Uterus (tissue), 4 donors: Measurements from ENCODE around the gene HTT. TPM values are rescaled to one million over a fixed set of nuclear protein-coding genes. Genes with fewer than 3 reads are reported as not detected.

Experiments used
- DNase-seq, 2 donors: peaks; one replicate each; pipeline ENCODE4 v3.0.0-alpha.2; 2019 to 2020
- H3K27ac ChIP-seq, 2 donors: fragments of 200-600 bp; sonication (generic); 1 replicate in 1 of 2; 2 replicates in 1 of 2; pipeline ENCODE4 v1.5.1; 2016 to 2018
- H3K27me3 ChIP-seq, 2 donors: fragments of 200-600 bp; sonication (generic); one replicate each; pipeline ENCODE4 v1.5.1; 2018 to 2019; ENCODE audit warnings: control low read depth in 1 of 2
- H3K36me3 ChIP-seq, 2 donors: fragments of 200-600 bp; sonication (generic); one replicate each; pipeline ENCODE4 v1.5.1; 2019; ENCODE audit warnings: control low read depth in 1 of 2
- H3K4me1 ChIP-seq, 2 donors: fragments of 200-600 bp; sonication (generic); one replicate each; pipeline ENCODE4 v1.5.1; 2018 to 2019; ENCODE audit warnings: control low read depth in 1 of 2
- H3K4me3 ChIP-seq, 2 donors: fragments of 200-600 bp; sonication (generic); 1 replicate in 1 of 2; 2 replicates in 1 of 2; pipeline ENCODE4 v1.5.1; 2018 to 2019; ENCODE audit warnings: mild to moderate bottlenecking in 1 of 2
- H3K9me3 ChIP-seq, 2 donors: fragments of 200-600 bp; sonication (generic); one replicate each; pipeline ENCODE4 v1.5.1; 2019; ENCODE audit warnings: control low read depth in 1 of 2
- POLR2A ChIP-seq, 2 donors: fragments of 450-650 bp; IDR thresholded peaks; one replicate each; pipeline ENCODE4 v1.6.1; 2016; ENCODE audit warnings: antibody characterized with exemption in 2 of 2, mild to moderate bottlenecking in 1 of 2, moderate library complexity in 1 of 2
- intact Hi-C: fragments of 100-400 bp; cut with DNase I; formaldehyde crosslinking; loops from one replicate; pipeline ENCODE4 v1.15.1; 2023; ENCODE audit warnings: low total_unique reads
- total RNA-seq, 4 donors: library from RNA; depleted of rRNA in 3 of 4; stranded (reverse); fragments of >200 nt in 3 of 4; gene quantifications; one replicate each; pipeline versions ENCODE4 v1.1.0 to v1.2.4, GENCODE V29; 2014 to 2023
- TF ChIP-seq, protein P1 (sequence below), 4 experiments: fragments of 200-600 bp in 2 of 4; fragments of 450-650 bp in 2 of 4; sonication (generic) in 2 of 4; IDR thresholded peaks; one replicate each; pipeline ENCODE4 v1.5.1; 2016 to 2019; ENCODE audit warnings: antibody characterized with exemption in 4 of 4, mild to moderate bottlenecking in 2 of 4, moderate library complexity in 1 of 4
- donor health status: DM: yes; HTN: yes; CAD: no.

Gene HTT
- total RNA-seq, 4 donors from 2014 or later: 10.9 to 81.4 (median 49.8) TPM

DNA sequence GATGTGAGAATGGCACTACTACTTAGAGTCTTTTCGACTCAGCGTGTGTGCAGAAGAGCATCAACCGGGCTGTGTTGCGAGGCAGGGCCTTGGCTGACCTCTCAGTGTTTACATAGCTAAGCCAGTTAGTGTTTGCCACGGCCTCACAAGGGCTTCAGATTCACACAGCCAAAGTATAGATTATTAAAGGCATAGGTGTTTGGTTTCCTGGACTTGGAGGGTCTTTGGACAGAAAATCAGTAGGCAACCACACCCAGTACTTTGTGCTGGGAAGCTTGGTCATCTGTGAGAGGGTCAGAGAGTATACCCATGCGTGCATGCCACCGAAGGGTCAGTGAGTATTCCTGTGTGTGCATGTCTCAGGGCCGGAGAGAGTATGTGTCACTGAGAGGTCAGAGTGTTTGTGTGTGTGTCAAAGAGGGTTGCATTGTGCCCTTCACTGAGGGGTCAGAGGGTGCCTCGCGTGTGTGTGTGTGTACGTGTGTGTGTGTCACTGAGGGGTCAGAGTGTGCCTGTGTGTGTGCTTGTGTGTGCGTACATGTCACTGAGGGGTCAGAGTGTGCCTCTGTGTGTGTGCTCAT lies 104.7 kb downstream of the HTT start:
- Histone ChIP-seq H3K36me3 (no peaks in the 10 kb centered on the region), H3K4me3 (no peak overlapping the region)
- TF ChIP-seq POLR2A (IDR thresholded peaks at IDR 0.05): no peak
- TF ChIP-seq, protein P1, sequence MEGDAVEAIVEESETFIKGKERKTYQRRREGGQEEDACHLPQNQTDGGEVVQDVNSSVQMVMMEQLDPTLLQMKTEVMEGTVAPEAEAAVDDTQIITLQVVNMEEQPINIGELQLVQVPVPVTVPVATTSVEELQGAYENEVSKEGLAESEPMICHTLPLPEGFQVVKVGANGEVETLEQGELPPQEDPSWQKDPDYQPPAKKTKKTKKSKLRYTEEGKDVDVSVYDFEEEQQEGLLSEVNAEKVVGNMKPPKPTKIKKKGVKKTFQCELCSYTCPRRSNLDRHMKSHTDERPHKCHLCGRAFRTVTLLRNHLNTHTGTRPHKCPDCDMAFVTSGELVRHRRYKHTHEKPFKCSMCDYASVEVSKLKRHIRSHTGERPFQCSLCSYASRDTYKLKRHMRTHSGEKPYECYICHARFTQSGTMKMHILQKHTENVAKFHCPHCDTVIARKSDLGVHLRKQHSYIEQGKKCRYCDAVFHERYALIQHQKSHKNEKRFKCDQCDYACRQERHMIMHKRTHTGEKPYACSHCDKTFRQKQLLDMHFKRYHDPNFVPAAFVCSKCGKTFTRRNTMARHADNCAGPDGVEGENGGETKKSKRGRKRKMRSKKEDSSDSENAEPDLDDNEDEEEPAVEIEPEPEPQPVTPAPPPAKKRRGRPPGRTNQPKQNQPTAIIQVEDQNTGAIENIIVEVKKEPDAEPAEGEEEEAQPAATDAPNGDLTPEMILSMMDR (IDR thresholded peaks at IDR 0.05): no peak

DNA sequence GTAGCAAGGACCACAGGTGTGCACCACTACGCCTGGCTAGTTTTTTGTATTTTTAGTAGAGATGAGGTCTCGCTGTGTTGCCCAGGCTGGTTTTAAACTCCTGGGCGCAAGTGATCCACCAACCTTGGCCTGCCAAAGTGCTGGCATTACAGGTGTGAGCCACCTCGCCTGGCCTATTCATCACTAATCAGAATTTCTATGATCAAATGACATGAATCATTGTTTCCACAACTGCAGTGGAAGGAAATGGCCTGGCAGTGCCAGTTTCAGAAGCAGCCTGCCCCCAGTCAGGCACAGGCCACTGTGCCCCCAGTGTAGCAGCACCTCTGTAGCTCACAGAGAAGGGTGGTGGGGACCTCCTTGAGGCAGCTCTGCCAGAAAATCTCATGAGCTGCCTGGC lies 108.5 kb downstream of the HTT start:
- Histone ChIP-seq H3K27ac (no peak overlapping the region), H3K4me1 (no peaks in the 10 kb centered on the region), H3K9me3 (no peaks in the 10 kb centered on the region), H3K27me3 (no peaks in the 10 kb centered on the region), H3K36me3 (no peaks in the 10 kb centered on the region), H3K4me3 (no peak overlapping the region)
- TF ChIP-seq, protein P1 (IDR thresholded peaks at IDR 0.05): no peak
- no peak for TF ChIP-seq POLR2A (IDR thresholded peaks at IDR 0.05)
- no peak for DNase-seq
- intact Hi-C loops: no loop called here

More for the DNA sequence above, 104.7 kb downstream of the HTT start:
- Histone ChIP-seq H3K27ac (no peak overlapping the region), H3K27me3 (no peaks in the 10 kb centered on the region), H3K4me1 (no peaks in the 10 kb centered on the region), H3K9me3 (no peaks in the 10 kb centered on the region)
- no peak for DNase-seq
- intact Hi-C loops: no loop called here

DNA sequence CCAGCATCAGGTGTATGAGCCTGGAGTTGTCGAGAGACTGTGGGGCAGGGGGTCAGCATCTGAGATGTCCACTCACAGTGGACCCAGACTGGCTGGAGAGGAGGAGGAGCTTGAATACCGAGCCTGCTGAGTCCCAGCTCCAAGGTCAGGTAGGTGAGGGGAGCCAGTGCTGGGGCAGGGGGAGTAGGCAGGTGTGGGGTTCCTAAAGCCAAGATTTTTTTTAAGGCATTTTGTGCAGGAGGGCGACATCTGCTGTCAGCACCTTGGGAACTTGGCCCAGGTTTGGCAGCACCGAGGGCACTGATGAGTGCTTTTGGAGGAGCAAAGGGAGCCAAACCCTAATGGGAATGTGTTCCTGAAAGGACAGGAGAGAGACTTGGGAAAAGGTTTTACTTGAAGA lies 110.2 kb downstream of the HTT start:
- Histone ChIP-seq H3K27me3 (no peaks in the 10 kb centered on the region), H3K9me3 (no peaks in the 10 kb centered on the region), H3K36me3 (no peaks in the 10 kb centered on the region), H3K4me1 (no peaks in the 10 kb centered on the region), H3K4me3 (no peak overlapping the region), H3K27ac (no peak overlapping the region)
- TF ChIP-seq, protein P1 (IDR thresholded peaks at IDR 0.05): no peak
- TF ChIP-seq POLR2A (IDR thresholded peaks at IDR 0.05): no peak
- DNase-seq: no peak
- intact Hi-C loops: no loop called here

DNA sequence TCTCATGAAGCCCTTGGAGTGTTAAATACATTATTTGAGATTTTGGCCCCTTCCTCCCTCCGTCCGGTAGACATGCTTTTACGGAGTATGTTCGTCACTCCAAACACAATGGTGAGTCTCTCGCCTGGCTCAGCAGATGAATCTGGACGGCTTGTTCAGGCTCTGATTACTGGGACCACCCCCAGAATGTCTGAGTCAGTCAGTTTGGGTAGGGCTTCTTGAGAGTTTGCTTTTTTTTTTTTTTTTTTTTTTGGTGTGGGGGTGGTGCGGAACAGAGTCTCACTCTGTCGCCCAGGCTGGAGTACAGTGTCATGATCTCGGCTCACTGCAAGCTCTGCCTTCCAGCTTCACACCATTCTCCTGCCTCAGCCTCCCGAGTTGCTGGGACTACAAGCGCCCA lies 112.1 kb downstream of the HTT start:
- TF ChIP-seq POLR2A (IDR thresholded peaks at IDR 0.05): no peak
- TF ChIP-seq, protein P1 (IDR thresholded peaks at IDR 0.05): no peak
- no peak for DNase-seq
- H3K4me3 ChIP-seq: no peak overlapping the region
- H3K27ac ChIP-seq: no peak overlapping the region
- no peaks in the 10 kb centered on the region for H3K36me3 ChIP-seq
- H3K4me1 ChIP-seq: no peaks in the 10 kb centered on the region
- intact Hi-C loops: no loop called here
- no peaks in the 10 kb centered on the region for H3K27me3 ChIP-seq
- H3K9me3 ChIP-seq: no peaks in the 10 kb centered on the region

DNA sequence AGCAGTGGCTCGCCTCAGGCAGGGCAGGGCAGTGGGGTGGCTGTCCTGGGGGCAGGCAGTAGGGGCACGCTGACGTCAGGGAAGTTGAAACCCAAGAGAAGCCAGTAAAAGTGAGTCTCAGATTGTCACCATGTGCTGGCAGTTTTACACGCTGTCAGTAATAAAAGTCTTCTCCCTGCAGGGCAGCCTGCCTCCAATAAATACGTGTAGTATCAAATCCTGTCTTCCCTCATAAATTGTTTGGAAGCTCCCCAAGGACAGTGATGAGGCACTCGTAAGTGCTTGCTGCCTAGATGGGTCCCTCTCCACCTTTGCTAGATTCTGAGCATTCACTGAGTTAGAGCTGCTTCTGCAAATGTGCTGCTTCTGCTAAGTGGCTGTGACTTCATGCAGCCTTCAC lies 113.6 kb downstream of the HTT start:
- no peaks in the 10 kb centered on the region for H3K27me3 ChIP-seq
- no peak for TF ChIP-seq POLR2A (IDR thresholded peaks at IDR 0.05)
- TF ChIP-seq, protein P1 (IDR thresholded peaks at IDR 0.05): no peak
- intact Hi-C loops: no loop called here
- no peak for DNase-seq
- H3K27ac ChIP-seq: no peak overlapping the region
- no peak overlapping the region for H3K4me3 ChIP-seq
- no peaks in the 10 kb centered on the region for H3K4me1 ChIP-seq
- H3K9me3 ChIP-seq: no peaks in the 10 kb centered on the region
- no peaks in the 10 kb centered on the region for H3K36me3 ChIP-seq
